Type B pancreatic cell (in vitro differentiated cells): ENCODE measurements around the gene PILRA. TPM values are rescaled to one million over a fixed set of nuclear protein-coding genes. Genes with fewer than 3 reads are reported as not detected.

ENCODE experiments used
- DNase-seq: peaks from one replicate; pipeline ENCODE4 v3.0.0; 2021; ENCODE audit warnings: mixed read lengths; ENCODE audit not compliant: unreplicated experiment; ENCODE audit errors: extremely low spot score
- H3K27ac Mint-ChIP-seq: 2 replicates; pipeline ENCODE4 v1.8.0; 2021; ENCODE audit warnings: mild to moderate bottlenecking, mixed read lengths
- H3K27me3 Mint-ChIP-seq: 2 replicates; pipeline ENCODE4 v1.8.0; 2021; ENCODE audit warnings: mixed read lengths
- H3K36me3 Mint-ChIP-seq: 2 replicates; pipeline ENCODE4 v1.8.0; 2021; ENCODE audit warnings: mixed read lengths
- H3K4me1 Mint-ChIP-seq: one replicate; pipeline ENCODE4 v1.8.0; 2021; ENCODE audit warnings: mixed read lengths; ENCODE audit not compliant: unreplicated experiment
- H3K4me3 Mint-ChIP-seq: 2 replicates; pipeline ENCODE4 v1.8.0; 2021; ENCODE audit warnings: mild to moderate bottlenecking, mixed read lengths
- H3K9me3 Mint-ChIP-seq: 2 replicates; pipeline ENCODE4 v1.8.0; 2021; ENCODE audit warnings: mixed read lengths
- total RNA-seq: library from RNA; stranded (reverse); gene quantifications from 2 replicates; pipeline ENCODE4 v1.2.1, GENCODE V29; 2021; ENCODE audit warnings: low replicate concordance
- TF ChIP-seq, protein P1 (sequence below): fragments of 200-600 bp; sonication (generic); conservative IDR thresholded peaks from 2 replicates; pipeline ENCODE4 v1.5.0; 2021; ENCODE audit warnings: antibody characterized with exemption, mild to moderate bottlenecking

PILRA gene
- total RNA-seq, 1 donor from 2014 or later: 2.8 TPM

DNA sequence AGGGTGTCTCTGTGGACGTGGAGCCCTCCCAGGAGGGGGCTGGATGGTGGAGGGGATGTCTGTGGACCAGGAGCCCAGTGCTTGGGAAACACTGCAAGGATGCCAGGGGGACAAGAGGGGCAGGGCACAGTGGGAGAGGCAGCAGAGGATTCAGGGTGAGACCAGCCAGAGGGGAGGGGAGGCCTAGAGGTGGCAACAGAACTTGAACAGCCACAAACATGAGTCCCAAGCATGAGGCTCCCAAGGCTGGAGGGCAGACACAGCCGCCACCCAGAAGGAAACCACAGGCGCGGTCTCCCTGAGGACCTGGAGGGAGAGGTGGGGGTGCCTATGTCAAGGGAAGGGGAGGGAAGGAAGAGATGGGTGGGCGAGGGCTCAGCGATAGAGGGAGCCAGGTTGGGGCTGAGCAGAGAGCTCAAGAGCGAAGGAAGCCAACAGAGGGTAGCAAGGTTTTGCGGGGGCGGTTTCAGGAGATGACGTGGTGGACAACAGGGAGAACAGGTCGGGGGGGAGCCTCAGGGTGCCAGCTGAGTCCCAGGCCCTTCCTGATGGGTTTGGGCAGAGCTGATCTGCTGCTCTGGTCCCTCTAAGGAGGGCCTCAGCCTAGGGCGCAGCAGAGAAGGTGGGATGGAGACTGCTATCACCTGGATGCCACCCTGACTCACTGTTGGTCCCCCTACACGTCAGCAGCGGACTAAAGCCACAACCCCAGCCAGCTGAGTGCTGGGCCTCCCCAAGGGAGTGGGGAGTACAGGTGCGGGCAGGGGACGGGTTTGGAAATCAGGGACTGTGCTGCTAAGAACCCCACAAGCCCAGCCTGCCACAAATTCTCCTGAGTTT is 6.7 kb upstream of the PILRA start:
- no peak for DNase-seq
- Mint-ChIP-seq H3K27ac (no peak overlapping the region), H3K9me3 (no peaks in the 10 kb centered on the region), H3K36me3 (peaks cover 24% of the 10 kb centered on the region), H3K4me1 (no peaks in the 10 kb centered on the region), H3K27me3 (no peaks in the 10 kb centered on the region), H3K4me3 (no peak overlapping the region)
- TF ChIP-seq, protein P1, sequence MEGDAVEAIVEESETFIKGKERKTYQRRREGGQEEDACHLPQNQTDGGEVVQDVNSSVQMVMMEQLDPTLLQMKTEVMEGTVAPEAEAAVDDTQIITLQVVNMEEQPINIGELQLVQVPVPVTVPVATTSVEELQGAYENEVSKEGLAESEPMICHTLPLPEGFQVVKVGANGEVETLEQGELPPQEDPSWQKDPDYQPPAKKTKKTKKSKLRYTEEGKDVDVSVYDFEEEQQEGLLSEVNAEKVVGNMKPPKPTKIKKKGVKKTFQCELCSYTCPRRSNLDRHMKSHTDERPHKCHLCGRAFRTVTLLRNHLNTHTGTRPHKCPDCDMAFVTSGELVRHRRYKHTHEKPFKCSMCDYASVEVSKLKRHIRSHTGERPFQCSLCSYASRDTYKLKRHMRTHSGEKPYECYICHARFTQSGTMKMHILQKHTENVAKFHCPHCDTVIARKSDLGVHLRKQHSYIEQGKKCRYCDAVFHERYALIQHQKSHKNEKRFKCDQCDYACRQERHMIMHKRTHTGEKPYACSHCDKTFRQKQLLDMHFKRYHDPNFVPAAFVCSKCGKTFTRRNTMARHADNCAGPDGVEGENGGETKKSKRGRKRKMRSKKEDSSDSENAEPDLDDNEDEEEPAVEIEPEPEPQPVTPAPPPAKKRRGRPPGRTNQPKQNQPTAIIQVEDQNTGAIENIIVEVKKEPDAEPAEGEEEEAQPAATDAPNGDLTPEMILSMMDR: no peak

DNA sequence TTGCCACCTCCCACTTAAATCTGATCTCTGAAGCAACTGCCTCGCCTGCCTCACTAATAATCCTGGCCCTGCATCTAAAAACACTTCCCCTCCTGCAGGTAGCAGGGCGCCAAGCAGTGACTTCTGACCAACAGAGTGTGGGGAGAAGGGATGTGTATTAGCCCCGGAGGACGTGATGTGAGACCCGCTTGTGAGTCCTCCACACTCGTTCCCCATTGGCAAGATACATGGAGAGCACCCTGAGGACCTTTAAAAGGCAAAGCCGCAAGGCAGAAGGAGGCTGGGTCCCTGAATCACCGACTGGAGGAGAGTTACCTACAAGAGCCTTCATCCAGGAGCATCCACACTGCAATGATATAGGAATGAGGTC is 6.1 kb upstream of the PILRA start:
- Mint-ChIP-seq H3K27me3 (no peaks in the 10 kb centered on the region), H3K4me1 (no peaks in the 10 kb centered on the region), H3K36me3 (peaks cover 19% of the 10 kb centered on the region), H3K9me3 (no peaks in the 10 kb centered on the region), H3K27ac (peak overlapping the region; percentile 18), H3K4me3 (no peak overlapping the region)
- TF ChIP-seq, protein P1: no peak
- no peak for DNase-seq

DNA sequence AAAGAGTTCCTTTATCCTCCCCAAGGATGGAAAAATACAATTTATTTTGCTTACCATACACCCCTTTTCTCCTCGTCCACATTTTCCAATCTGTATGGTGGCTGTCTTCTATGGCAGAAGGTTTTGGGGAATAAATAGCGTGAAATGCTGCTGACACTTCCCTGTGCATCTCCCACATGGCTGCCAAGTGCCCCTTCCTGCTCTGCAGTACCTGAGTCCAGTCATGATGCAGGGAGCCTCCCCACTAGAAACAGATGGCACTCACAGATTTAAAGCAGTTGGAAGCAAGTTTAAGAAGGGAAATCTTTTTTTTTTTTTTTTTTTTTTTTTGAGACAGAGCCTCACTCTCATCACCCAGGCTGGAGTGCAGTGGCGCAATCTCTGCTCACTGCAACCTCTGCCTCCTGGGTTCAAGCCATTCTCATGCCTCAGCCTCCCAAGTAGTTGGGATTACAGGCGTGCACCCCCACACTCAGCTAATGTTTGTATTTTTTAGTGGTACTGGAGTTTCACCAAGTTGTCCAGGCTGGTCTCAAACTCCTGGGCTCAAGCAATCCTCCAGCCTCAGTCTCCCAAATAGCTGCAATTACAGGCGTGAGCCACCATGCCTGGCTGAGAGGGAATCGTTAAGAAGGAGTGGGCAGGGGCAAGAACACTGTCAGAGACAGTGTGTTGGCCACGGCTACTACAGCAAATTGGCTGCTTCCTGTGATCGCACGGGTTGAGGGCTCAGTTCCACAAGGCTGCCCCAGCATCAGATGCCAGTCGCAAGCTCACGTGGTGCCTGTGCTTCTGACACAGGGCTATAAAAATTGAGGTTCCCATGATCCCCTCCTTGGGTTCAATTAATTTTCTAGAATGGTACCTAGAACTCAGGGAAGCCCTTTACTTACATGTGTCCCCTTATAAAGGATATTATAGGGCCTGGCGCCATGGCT is 5.3 kb upstream of the PILRA start:
- DNase-seq: no peak

DNA sequence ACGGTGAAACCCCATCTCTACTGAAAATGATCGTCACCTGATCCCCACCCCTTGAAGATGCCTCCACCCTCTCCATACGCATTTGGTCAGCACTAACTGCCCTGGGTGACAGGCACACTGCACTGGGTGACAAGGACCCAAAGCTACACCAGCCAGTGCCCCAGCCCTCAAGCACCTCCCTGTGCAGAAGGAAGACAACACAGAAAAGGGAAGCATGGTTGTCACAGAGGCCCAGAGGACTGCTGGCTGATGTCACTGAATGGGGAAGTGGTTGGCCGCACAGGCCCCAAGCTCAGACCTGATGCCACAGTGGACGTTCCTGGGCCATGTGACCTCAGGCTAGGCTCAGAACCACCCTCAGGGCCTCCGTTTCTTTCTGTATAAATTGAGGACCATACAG is 4.2 kb upstream of the PILRA start:
- Mint-ChIP-seq H3K27ac (no peak overlapping the region), H3K27me3 (no peaks in the 10 kb centered on the region), H3K4me3 (no peak overlapping the region), H3K9me3 (no peaks in the 10 kb centered on the region), H3K4me1 (peaks cover under 1% of the 10 kb centered on the region), H3K36me3 (peaks cover 11% of the 10 kb centered on the region)
- TF ChIP-seq, protein P1: no peak
- DNase-seq: no peak

More for the DNA sequence above, 5.3 kb upstream of the PILRA start:
- no peak overlapping the region for H3K4me3 Mint-ChIP-seq
- H3K27me3 Mint-ChIP-seq: no peaks in the 10 kb centered on the region
- no peaks in the 10 kb centered on the region for H3K4me1 Mint-ChIP-seq
- no peaks in the 10 kb centered on the region for H3K9me3 Mint-ChIP-seq
- TF ChIP-seq, protein P1: no peak
- peaks cover 18% of the 10 kb centered on the region for H3K36me3 Mint-ChIP-seq
- peak overlapping the region; percentile 18 for H3K27ac Mint-ChIP-seq

DNA sequence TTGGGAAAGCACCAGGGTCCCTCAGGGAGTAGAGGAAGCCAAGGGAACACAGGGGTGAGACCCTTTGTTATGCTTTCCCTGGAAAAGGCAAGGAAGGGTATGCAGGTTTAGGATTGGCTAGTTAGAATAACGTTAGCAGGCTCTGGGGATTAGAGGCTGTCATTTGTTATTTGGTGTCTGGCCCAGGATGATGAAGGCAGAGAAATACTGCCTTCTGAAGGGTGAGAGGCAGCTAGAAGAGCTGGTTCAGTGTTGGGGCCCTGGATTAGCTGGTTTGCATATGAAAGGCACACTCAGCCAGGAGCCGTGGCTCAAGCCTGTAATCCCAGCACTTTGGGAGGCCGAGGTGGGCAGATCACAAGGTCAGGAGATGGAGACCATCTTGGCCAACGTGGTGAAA is 3.0 kb upstream of the PILRA start:
- H3K4me1 Mint-ChIP-seq: peaks cover 11% of the 10 kb centered on the region
- H3K27ac Mint-ChIP-seq: peak overlapping the region; percentile 67
- DNase-seq: no peak
- no peaks in the 10 kb centered on the region for H3K27me3 Mint-ChIP-seq
- H3K36me3 Mint-ChIP-seq: peaks cover 2% of the 10 kb centered on the region
- H3K4me3 Mint-ChIP-seq: no peak overlapping the region
- TF ChIP-seq, protein P1: no peak
- no peaks in the 10 kb centered on the region for H3K9me3 Mint-ChIP-seq
